Natural killer cell (primary cell): ENCODE results near the gene DOCK1. TPM values are rescaled to one million over a fixed set of nuclear protein-coding genes. Genes with fewer than 3 reads are reported as not detected.

Experiments
- ATAC-seq, 3 donors: fragments of 150-1000 bp in 2 of 3; fragments of 200-7000 bp in 1 of 3; cut with Tn5 transposase; 1 replicate in 1 of 3; 2 replicates in 2 of 3; pipeline ENCODE4 v1.10.0; 2021; ENCODE audit warnings: mild to moderate bottlenecking in 2 of 3, moderate library complexity in 2 of 3
- DNase-seq, 2 donors: peaks; one replicate each; pipeline versions ENCODE4 v3.0.0 to v3.0.0-alpha.2; 2013 to 2021; ENCODE audit warnings: mixed read lengths in 1 of 2
- H3K27ac ChIP-seq: one replicate; pipeline ENCODE4 v1.5.1; 2013; ENCODE audit warnings: mild to moderate bottlenecking, low read length
- H3K27me3 ChIP-seq: one replicate; pipeline ENCODE4 v1.6.1; 2013; ENCODE audit warnings: low read length; ENCODE audit not compliant: control insufficient read depth, insufficient read depth
- H3K36me3 ChIP-seq: one replicate; pipeline ENCODE4 v1.6.1; 2013; ENCODE audit warnings: low read length; ENCODE audit not compliant: control insufficient read depth, insufficient read depth
- H3K4me1 ChIP-seq: one replicate; pipeline ENCODE4 v1.6.1; 2013; ENCODE audit warnings: low read length; ENCODE audit not compliant: control insufficient read depth, insufficient read depth
- H3K4me3 ChIP-seq: one replicate; pipeline ENCODE4 v1.5.1; 2013; ENCODE audit warnings: low read length
- H3K9me3 ChIP-seq: one replicate; pipeline ENCODE4 v1.6.1; 2013; ENCODE audit warnings: low read length; ENCODE audit not compliant: control insufficient read depth, insufficient read depth
- H3K27ac Mint-ChIP-seq, 2 donors: one replicate each; pipeline ENCODE4 v1.8.0; 2022; ENCODE audit warnings: mild to moderate bottlenecking in 2 of 2, mixed read lengths in 2 of 2, moderate library complexity in 1 of 2
- H3K27me3 Mint-ChIP-seq, 2 donors: one replicate each; pipeline ENCODE4 v1.8.0; 2022; ENCODE audit warnings: low read depth in 2 of 2, mixed read lengths in 2 of 2
- H3K36me3 Mint-ChIP-seq: one replicate; pipeline ENCODE4 v1.8.0; 2022; ENCODE audit warnings: mixed read lengths
- H3K4me1 Mint-ChIP-seq, 2 donors: one replicate each; pipeline ENCODE4 v1.8.0; 2022; ENCODE audit warnings: mixed read lengths in 2 of 2
- H3K4me3 Mint-ChIP-seq: one replicate; pipeline ENCODE4 v1.8.0; 2022; ENCODE audit warnings: mild to moderate bottlenecking, moderate library complexity, mixed read lengths
- H3K9me3 Mint-ChIP-seq, 2 donors: one replicate each; pipeline ENCODE4 v1.8.0; 2022; ENCODE audit warnings: mixed read lengths in 2 of 2
- WGBS: methylation state at CpG from one replicate; pipeline ENCODE4 v1.1.7; 2013; ENCODE audit warnings: missing lambda C conversion rate; ENCODE audit not compliant: insufficient coverage; 5-methylcytosine and 5-hydroxymethylcytosine counted together
- intact Hi-C: fragments of 100-400 bp; cut with micrococcal nuclease; formaldehyde crosslinking; loops from one replicate; pipeline ENCODE4 v1.14.2; 2022
- total RNA-seq, 4 donors: library from RNA; stranded (reverse); fragments of 120-200 nt in 1 of 4; gene quantifications; one replicate each; pipeline versions ENCODE4 v1.2.3 to v1.2.4, GENCODE V29; 2013 to 2022
- TF ChIP-seq, protein P1 (sequence below): fragments of 200-600 bp; IDR thresholded peaks from one replicate; pipeline ENCODE4 v1.8.0; 2022; ENCODE audit warnings: antibody characterized with exemption

DOCK1 gene
- total RNA-seq, 3 donors from 2014 or later (not counting 1 experiment from before 2014, with no cell fraction given): 0.07 to 0.12 (median 0.08) TPM

GRCh38 chr10:127088908-127089307, 183.7 kb downstream of the DOCK1 start:
- no peaks in the 10 kb centered on the region for H3K36me3 ChIP-seq
- H3K4me1 Mint-ChIP-seq: no peaks in the 10 kb centered on the region
- no peaks in the 10 kb centered on the region for H3K27me3 Mint-ChIP-seq
- H3K27ac Mint-ChIP-seq: no peak overlapping the region
- TF ChIP-seq, protein P1, sequence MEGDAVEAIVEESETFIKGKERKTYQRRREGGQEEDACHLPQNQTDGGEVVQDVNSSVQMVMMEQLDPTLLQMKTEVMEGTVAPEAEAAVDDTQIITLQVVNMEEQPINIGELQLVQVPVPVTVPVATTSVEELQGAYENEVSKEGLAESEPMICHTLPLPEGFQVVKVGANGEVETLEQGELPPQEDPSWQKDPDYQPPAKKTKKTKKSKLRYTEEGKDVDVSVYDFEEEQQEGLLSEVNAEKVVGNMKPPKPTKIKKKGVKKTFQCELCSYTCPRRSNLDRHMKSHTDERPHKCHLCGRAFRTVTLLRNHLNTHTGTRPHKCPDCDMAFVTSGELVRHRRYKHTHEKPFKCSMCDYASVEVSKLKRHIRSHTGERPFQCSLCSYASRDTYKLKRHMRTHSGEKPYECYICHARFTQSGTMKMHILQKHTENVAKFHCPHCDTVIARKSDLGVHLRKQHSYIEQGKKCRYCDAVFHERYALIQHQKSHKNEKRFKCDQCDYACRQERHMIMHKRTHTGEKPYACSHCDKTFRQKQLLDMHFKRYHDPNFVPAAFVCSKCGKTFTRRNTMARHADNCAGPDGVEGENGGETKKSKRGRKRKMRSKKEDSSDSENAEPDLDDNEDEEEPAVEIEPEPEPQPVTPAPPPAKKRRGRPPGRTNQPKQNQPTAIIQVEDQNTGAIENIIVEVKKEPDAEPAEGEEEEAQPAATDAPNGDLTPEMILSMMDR: no peak
- no peak overlapping the region for H3K4me3 ChIP-seq
- no peak overlapping the region for H3K27ac ChIP-seq
- no peaks in the 10 kb centered on the region for H3K4me1 ChIP-seq
- H3K36me3 Mint-ChIP-seq: no peaks in the 10 kb centered on the region
- H3K9me3 Mint-ChIP-seq: no peaks in the 10 kb centered on the region
- WGBS: 94% methylated on average over 10 of the region's 10 CpGs
- intact Hi-C loops: no loop called here
- ATAC-seq (no peak), DNase-seq (no peak)
- no peak overlapping the region for H3K4me3 Mint-ChIP-seq
- no peaks in the 10 kb centered on the region for H3K27me3 ChIP-seq
- no peaks in the 10 kb centered on the region for H3K9me3 ChIP-seq

DNA sequence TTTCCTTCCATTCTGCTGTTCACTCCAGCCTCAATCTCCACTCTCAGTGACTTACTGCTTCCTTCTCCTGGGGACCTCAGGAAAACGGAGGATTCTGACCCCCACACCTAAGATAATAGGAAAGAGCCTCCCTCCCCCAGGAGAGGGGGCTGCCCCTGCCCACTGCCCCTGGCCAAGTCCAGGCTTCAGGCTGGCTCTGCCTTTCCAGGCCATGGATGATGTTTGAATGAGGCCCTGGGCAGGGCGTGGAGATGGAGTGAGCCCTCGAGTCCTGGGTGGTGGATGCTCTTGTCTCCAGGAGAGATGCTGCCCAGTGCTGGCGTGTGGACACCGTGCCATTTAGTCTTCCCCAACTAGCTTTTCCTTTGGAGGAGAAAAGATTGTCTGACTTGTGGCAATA, 184.2 kb downstream of the DOCK1 start:
- Histone ChIP-seq H3K27me3 (no peaks in the 10 kb centered on the region), H3K36me3 (no peaks in the 10 kb centered on the region), H3K27ac (no peak overlapping the region), H3K4me1 (no peaks in the 10 kb centered on the region), H3K9me3 (no peaks in the 10 kb centered on the region), H3K4me3 (no peak overlapping the region)
- 93% methylated on average over 5 of the region's 5 CpGs for WGBS
- intact Hi-C loops: no loop called here
- TF ChIP-seq, protein P1: no peak
- Mint-ChIP-seq H3K27ac (no peak overlapping the region), H3K9me3 (no peaks in the 10 kb centered on the region), H3K27me3 (peaks cover 1 to 3% of the 10 kb centered on the region in 2 donors), H3K4me3 (no peak overlapping the region), H3K36me3 (no peaks in the 10 kb centered on the region), H3K4me1 (no peaks in the 10 kb centered on the region)
- no peak for DNase-seq
- ATAC-seq: no peak

- ATAC-seq (no peak), DNase-seq (no peak)
- Histone ChIP-seq H3K27me3 (no peaks in the 10 kb centered on the region), H3K4me3 (no peak overlapping the region), H3K9me3 (no peaks in the 10 kb centered on the region), H3K4me1 (no peaks in the 10 kb centered on the region), H3K36me3 (no peaks in the 10 kb centered on the region), H3K27ac (no peak overlapping the region)
- Mint-ChIP-seq H3K4me1 (no peaks in the 10 kb centered on the region), H3K27ac (no peak overlapping the region), H3K27me3 (peaks cover 6 to 8% of the 10 kb centered on the region in 2 donors), H3K36me3 (no peaks in the 10 kb centered on the region), H3K4me3 (no peak overlapping the region), H3K9me3 (no peaks in the 10 kb centered on the region)
- intact Hi-C loops: no loop called here
- 87% methylated on average over 8 of the region's 8 CpGs for WGBS
- TF ChIP-seq, protein P1: no peak
Observed at GRCh38 chr10:127090138-127090537, 184.9 kb downstream of the DOCK1 start.

DNA sequence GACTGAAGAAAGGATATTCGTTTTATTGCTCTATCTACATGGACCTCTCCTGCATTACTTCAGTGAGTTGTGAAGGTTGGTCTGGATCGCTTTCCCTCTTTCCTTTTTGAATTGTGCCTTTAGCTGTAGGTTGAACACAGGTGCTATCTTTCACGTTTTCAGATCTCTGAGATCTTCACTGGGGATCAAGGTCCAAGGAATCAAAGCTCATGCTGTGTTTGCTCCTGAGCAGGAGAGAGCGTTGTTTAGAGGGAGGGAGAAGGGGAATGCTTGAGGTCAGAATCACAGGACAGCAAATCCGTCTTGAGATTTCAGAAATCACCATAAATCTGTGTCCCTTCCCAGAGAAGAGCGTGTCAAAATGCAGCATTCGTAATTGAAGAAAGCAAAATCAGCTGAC, 186.1 kb downstream of the DOCK1 start:
- no peaks in the 10 kb centered on the region for H3K4me1 Mint-ChIP-seq
- Histone ChIP-seq H3K4me3 (no peak overlapping the region), H3K36me3 (no peaks in the 10 kb centered on the region), H3K9me3 (no peaks in the 10 kb centered on the region), H3K4me1 (no peaks in the 10 kb centered on the region), H3K27ac (no peak overlapping the region), H3K27me3 (no peaks in the 10 kb centered on the region)
- H3K9me3 Mint-ChIP-seq: no peaks in the 10 kb centered on the region
- no peaks in the 10 kb centered on the region for H3K36me3 Mint-ChIP-seq
- TF ChIP-seq, protein P1: no peak
- no peak overlapping the region for H3K27ac Mint-ChIP-seq
- no peak for ATAC-seq
- H3K27me3 Mint-ChIP-seq: peaks cover 6 to 8% of the 10 kb centered on the region in 2 donors
- H3K4me3 Mint-ChIP-seq: no peak overlapping the region
- intact Hi-C loops: no loop called here
- no peak for DNase-seq
- WGBS: 78% methylated on average over 6 of the region's 7 CpGs
